ENCODE data around the gene MOGAT2. TPM values are rescaled to one million over a fixed set of nuclear protein-coding genes. Genes with fewer than 3 reads are reported as not detected.
"Not testable (repeated sequence)": the region's sequence is repeated elsewhere in the genome, so short reads cannot be mapped to it uniquely, and the experiment has no call there.

Gene MOGAT2
- total RNA-seq, 1 donor from 2014 or later: 0.32 TPM

GRCh38 chr11:75748729-75749273, 31.2 kb downstream of the MOGAT2 start:
- DNase-seq (ENCODE audit: low spot score): not testable (repeated sequence)

- DNase-seq (ENCODE audit: low spot score): not testable (repeated sequence)
Observed at GRCh38 chr11:75754933-75755332, 37.3 kb downstream of the MOGAT2 start.

DNA sequence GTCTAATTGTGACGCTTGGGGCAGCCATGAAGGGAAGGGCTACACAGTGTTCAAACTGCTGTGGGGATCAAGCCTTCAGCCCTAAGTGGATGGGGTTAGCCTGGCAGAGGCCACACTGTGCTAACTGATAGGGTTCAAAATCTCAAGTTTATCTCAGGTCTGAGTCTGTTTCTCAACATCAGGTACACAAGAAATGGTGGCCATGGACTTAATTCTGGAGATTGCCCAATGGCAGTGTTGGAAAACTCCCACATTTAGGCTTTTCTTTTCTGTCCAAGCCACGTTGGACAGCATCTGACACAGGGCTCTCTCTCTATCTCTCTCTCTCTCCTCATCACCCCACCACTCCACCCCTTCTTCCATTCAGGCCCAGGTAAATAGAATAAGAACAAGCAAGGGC, 40.0 kb downstream of the MOGAT2 start:
- DNase-seq (ENCODE audit: low spot score): no peak

- DNase-seq (ENCODE audit: low spot score): no peak
Observed at GRCh38 chr11:75759832-75760231, 42.2 kb downstream of the MOGAT2 start.

DNA sequence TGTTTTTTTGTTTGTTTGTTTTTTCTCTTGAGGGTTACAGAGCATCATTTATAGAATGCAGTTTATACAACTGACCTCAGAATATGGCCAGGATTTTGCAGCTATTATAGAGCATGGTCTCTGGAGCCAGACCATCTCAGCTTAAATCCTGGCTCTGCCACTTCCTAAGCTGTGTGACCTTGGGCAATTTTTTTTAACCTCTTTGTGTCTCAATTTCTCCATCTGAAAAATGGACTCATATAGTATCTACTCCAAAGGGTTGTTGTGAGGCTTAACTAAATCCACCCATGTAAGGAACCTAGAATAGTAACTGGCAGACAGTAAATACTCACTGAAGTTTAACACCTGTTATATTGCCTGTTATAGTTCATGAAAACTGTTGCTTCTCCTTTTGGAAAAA, 42.6 kb downstream of the MOGAT2 start:
- no peak for DNase-seq (ENCODE audit: low spot score)

DNA sequence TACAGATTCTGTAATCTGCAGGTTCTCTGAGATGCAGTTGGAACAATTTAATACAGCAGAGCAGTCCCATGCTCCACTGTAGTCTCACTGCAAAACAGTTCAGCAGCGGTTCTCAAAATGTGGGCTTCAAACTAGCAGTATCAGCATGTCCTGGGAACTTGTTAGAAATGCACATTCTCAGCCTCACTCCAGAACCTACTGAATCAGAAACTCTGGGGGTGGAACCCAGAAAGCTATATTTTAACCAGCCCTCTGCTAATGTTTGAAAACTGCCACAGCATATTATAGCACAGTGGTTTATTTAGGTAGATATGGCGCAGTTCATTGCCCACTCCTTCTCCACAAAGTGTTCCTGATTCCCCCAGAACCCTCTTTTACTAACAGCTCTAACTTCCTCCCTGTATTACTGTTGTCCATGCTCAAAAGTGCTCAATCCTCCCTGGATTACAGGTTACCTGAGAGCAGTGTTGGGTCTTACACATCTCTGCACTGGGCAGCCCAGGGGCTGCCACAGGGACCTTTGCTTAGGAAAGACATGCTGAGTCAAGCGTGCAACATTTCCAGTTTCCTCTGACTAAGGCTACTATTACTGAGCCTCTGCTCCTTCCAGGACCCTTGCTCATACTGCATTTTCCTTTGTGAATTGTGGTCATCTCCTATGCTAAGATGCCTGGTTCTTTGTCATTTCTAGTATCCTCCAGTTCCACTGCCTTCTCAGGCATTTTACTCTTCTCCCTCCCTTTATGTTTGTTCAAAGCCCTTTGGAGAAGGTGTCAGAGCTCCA, 43.3 kb downstream of the MOGAT2 start:
- DNase-seq (ENCODE audit: low spot score): no peak

GRCh38 chr11:75762158-75762557, 44.5 kb downstream of the MOGAT2 start:
- no peak for DNase-seq (ENCODE audit: low spot score)

GRCh38 chr11:75762885-75763284, 45.2 kb downstream of the MOGAT2 start:
- DNase-seq (ENCODE audit: low spot score): no peak

DNA sequence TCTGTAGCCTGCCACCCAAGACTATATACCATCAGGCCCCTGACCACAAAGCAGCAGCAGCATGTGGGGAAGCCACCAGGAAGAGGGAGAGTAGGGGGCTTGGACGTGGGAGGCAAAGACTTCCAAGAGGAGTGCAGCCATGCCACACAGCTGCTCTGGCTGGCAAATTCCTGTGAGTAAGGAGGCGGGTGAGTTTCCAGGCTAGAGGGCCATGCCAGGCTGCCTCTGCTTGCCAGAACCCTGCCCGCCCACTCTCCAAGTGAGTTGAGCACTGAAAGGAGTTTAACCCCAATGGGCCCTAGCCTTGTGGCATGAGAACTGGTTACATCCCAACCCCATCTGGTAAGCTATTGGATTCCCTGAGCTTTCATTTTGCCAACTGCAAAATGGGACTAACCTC, 46.2 kb downstream of the MOGAT2 start:
- peak; percentile 57 for DNase-seq (ENCODE audit: low spot score)

GRCh38 chr11:75765116-75765515, 47.5 kb downstream of the MOGAT2 start:
- no peak for DNase-seq (ENCODE audit: low spot score)

DNA sequence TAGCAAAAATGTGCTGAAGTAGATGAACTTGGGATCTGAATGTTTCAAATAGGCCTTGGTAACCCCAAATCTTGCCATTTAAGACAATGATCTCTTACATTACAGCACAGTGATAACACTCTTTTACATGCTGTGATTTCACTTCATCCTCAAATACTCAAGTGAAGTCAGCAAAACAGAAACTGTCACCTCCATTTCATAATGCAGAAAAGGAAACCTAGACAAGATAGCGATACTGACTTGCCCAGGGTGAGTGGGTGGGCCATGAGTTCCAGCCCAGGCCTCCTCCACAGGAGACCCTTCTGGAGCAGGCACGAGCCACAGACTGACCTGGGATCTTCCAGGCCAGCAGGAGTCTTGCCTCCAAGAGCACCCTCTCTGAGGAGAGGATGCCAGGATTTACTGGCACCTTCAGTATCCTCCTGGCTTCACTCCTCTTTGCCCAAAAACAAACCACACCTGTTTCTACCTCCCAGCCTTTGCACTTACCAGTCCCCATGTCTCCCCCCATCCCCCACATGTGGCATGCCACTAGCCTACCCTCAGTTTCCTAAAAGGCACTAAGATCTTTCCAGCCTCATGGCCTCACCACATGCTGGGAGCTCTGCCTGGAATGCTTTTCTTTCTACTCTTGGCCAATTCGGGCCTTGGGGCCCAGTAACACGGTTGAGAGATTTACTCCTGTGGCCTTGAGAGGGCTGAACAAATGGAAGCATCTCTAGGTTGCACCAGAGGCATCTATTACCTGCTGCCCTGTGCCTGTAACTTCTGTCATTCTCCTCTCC, 49.0 kb downstream of the MOGAT2 start:
- no peak for DNase-seq (ENCODE audit: low spot score)

- DNase-seq (ENCODE audit: low spot score): no peak
Observed at GRCh38 chr11:75767228-75767572, 49.6 kb downstream of the MOGAT2 start.

- no peak for DNase-seq (ENCODE audit: low spot score)
Observed at GRCh38 chr11:75767793-75768111, 50.1 kb downstream of the MOGAT2 start.

DNA sequence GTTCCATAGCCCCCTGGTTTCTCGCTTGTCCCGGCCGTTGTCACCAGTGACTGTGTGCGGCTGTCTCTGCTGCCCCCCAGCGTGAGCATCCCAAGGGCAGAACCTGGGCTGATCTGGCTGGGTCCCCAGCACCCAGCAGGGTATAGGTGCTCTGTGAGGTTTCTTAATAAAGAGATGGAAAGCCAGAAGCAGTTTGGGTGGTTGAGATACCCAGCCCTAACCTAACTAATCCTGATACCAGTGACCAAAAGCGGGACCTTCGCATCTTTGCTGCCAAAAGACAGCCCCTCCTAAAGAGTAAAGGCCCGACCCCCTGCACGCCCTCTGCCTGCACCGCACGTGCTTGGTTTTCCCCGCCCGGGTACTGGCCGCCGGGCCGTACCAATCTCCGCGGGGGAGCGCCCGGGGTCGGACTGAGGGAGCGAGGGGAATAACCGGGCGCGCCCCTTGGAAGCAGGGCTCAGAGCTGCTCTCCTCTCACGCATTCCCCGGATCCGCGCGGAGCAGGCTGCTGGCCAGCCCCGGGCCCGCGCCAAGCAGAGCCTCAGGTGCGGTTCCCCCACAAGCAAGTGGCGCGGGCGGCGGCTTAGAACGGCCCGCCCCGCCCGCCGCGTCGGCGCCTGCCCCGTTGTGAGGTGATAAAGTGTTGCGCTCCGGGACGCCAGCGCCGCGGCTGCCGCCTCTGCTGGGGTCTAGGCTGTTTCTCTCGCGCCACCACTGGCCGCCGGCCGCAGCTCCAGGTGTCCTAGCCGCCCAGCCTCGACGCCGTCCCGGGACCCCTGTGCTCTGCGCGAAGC, 50.7 kb downstream of the MOGAT2 start, which contains the start of gene DGAT2:
TSS of gene DGAT2 (plus strand) at position 667 of the 797 bp plus-strand sequence. CDS start 214 bp downstream, outside the sequence.
- peak; percentile 93 for DNase-seq (ENCODE audit: low spot score)

GRCh38 chr11:75768909-75769771, 51.5 kb downstream of the MOGAT2 start:
- DNase-seq (ENCODE audit: low spot score): no peak

- no peak for DNase-seq (ENCODE audit: low spot score)
Observed at GRCh38 chr11:75770102-75770501, 52.5 kb downstream of the MOGAT2 start.

- no peak for DNase-seq (ENCODE audit: low spot score)
Observed at GRCh38 chr11:75771646-75772410, 54.2 kb downstream of the MOGAT2 start.

DNA sequence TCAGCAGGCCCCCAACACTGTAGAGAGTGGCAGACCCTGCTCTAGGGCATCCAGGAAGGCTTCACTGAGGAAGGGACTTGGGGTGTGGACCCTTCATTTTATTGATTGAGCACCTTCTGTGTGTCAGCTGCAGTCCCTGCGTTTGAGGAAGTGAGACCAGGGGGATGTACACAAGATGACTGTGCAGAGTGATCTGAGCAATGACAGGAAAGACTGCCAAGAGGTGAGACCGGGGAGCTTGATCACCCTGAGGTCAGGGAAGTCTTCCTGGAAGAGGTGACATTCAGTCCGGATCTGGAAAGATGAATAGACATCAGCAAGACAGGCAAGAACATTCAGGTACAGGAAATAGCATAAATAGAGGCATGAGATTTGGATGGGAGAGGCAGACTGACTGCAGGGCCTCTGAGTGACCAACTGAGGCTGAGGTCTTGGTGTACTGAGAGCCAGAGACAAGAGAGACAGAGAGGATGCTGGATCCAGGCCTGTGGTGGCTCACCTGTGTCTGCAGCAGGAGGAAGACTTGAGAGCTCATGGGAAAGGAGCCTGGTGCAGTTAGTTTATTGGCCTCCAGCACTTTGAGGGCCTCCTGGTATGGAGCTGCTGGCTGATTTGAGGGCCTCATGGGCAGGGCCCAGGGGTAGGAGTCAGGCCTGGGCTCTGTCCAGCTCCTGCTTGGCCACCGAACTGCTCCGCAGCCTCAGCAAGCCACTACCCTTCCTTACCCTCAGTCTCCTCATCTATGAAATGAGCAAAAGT, 56.1 kb downstream of the MOGAT2 start:
- no peak for DNase-seq (ENCODE audit: low spot score)

DNA sequence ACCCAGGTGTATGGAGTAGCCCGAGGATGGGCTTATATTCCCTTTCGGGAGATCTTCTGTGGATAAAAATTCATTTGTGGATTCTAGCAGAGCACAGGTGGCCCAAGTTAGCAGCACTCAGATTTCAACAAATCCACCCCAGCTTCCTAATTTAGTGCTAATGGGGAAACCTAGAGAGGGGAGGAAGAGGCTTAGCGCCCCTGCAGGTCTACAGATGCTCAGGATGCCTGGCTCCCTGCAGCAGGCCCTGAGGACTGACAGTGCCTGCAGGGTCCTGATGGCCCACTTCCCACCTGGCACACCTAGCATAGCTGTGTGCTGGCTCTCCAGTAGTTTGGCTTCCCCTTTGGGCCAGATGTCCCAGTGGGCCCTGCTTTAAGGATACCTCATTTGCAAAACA, 57.4 kb downstream of the MOGAT2 start:
- DNase-seq (ENCODE audit: low spot score): no peak

Measured in mesenteric fat pad (tissue), 1 donor.